Dedifferentiated amniotic fluid mesenchymal stem cell (primary cell): ENCODE results near the gene CIB2.

Experiments used
- DNase-seq: peaks from one replicate; pipeline ENCODE4 v3.0.0-alpha.2; 2016; ENCODE audit errors: extremely low spot score

Gene CIB2

GRCh38 chr15:78107471-78107870 is 23.8 kb downstream of the CIB2 start:
- DNase-seq: no peak

GRCh38 chr15:78105476-78106241 is 25.6 kb downstream of the CIB2 start:
- no peak for DNase-seq

DNA sequence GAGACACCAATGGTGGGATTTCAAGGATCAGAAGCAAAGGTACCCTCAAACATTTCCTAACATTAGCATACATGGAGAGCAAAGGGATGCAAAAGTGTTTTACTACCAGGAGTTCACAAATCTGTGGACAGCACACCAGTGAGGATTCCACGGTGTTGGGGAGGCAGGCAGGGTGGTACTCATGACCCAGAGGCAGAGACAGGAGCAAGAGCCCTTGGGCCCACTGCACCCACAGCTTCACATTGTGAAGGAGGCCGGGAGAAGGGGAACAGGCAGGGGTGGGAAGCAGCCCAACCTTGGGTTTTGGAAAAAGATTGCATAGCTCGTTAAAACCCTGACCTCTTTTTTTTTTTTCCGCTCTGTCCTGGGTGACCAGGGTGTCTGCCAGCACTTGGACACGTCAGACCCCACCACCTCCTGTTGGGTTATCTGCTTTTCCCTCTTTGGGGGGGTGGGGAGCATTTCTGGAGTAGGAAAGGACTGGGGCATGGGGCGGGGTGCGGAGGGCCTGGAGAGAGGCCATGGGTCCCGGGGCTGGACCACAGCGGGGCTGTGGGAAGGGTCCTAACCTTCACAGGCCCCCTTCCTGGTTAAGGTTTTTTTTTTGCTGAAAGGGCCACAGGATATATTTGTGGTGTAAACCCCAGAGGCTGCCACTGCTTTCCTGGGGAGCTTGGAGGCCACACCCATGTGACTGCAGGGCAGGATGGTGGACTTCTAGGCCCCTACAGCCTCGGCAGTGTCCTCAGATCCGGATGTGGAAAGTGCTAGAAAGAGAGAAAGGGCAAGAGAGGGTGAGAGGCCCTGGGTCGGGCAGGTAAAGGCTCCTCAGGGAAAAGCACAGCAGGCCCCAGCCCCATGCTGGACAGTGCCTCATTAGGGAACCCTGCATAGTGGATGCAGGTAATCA is 26.4 kb downstream of the CIB2 start:
- no peak for DNase-seq

GRCh38 chr15:78104119-78104479 is 27.1 kb downstream of the CIB2 start:
- DNase-seq: no peak

DNA sequence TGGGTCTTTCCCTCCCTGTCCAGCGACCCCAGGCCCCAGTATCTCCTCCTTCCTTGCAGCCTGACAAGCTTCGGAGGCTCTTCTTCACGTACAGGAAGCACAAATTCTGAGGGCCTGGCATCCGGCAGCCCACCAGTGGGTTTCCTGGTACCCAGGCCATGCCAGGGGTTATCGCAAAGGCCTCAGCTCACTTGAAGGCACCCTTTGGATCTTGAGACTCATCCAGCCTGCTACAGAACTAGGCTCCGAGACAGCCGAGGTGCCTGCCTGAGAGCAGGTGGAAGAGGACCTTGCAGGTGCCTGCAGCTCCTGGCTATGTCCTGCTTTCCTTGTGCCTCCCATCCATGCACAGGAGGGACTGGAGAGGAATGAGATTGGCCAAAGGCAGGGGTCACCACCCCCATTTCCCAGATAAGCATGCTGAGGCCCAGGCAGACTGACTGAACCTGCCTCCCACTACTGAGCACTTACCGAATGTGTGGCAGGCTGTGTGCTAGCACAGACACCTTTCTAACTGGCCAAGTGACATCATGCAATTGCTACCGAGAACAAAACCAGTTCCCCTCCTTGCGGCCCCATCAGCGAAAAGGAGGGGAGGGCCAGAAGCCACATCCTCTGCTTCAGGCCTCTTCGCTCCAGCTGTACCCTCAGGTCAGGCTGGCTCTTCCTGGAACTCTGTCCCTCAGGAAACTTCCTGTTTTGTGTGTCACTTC is 27.7 kb downstream of the CIB2 start:
- no peak for DNase-seq

DNA sequence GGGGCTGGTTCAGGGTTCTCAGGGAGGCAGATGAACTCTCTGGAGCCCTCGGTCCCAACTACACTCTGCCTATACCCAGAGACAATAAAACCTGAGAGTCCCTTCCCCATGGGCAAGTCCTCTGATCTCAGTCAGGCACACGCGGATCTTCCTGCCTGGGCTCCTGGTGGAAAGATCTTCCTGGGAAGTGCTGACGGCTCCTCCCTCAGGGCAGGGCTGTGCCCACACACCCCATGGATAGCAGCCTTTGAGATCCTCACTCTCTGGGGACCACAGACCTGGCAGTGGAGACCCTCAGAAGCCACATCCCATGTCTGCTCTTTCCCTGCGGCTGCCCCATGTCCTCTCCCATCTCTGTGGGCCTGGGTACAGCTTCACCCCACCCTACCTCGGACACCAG is 28.5 kb downstream of the CIB2 start:
- no peak for DNase-seq

DNA sequence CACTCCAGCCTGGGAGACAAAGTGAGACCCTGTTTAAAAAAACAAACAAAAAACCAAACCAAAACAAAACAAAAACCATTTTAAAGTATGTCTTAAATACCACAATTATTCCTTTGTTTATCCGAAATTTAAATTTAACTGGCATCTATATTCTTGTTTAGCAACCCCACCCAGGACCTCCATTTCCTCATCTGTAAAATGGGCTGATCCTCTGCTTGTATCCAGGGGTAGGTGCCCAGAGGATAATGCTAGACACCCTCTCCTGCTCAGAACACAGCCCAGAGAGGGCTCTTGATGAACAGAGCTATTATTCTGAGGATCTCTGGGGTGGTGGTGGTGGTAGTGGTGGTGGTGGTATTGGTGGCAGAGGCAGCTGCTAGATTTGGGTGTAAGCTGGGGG is 29.0 kb downstream of the CIB2 start:
- no peak for DNase-seq

DNA sequence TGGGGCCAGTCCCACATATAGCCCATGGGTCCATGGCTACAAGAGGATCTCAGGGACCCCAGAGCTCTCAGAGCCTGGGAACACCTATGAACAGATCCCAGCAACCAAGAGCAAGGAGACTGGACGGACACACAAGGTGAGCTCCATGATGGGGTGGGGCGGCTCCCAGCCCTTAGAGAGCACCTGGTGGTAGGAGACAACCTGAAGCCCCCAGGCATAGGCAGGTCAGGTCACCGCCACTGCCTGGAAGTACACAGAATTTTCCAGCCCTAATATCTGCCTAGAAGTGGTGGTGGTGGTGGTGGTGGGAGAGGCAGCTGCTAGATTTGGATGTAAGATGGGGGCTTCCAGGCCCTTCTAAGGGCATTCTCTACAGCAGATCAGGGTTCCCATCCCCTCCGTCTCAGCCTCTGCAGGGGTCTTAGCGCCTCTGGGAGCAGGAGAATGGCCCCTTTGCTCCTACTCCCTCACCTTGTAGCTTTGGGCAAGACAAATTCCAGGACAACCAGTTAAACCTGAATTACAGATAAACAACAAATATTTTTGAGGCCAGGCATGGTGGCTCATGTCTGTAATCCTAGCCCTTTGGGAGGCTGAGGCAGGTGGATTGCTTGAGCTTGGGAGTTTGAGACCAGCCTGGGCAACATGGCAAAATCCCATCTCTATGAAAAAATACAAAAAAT is 29.7 kb downstream of the CIB2 start:
- no peak for DNase-seq

GRCh38 chr15:78100886-78101285 is 30.4 kb downstream of the CIB2 start:
- no peak for DNase-seq

DNA sequence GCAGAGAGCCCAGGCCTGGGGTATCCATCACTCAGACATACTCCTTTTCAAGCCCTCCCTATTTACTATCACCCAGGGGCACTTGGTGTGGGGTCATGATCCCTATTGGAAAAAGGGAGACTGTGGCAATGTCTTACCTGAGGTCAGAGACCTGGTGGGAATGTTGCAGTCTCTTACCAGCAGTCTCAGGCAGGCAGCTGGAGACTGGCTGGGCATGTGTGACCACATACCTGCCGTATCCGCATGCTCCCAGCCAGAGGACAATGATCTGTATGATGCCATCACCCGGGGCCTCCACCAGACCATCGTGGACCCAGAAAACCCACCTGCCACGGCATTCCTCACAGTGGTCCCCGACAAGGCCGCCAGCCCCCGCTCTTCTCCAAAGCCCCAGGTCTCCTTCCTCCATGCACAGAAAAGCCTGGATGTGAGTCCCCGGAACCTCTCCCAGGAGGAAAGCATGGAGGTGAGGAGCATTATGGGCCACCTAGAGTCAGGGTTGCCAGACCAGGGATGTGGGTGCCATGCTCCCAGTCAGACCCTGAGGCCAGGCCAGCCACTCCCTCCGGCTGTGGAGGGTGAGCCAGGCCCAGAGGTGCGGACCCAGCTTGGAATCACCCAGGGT is 33.0 kb downstream of the CIB2 start:
- DNase-seq: no peak

GRCh38 chr15:78097667-78098066 is 33.6 kb downstream of the CIB2 start:
- no peak for DNase-seq

- peak; percentile 90 for DNase-seq
Observed at GRCh38 chr15:78093242-78094020, 37.8 kb downstream of the CIB2 start.

- no peak for DNase-seq
Observed at GRCh38 chr15:78092261-78093041, 38.8 kb downstream of the CIB2 start, which contains the start of gene SH2D7. SH2D7 (plus strand) TSS chr15:78092561; CDS start chr15:78092585, 24 bp downstream.

DNA sequence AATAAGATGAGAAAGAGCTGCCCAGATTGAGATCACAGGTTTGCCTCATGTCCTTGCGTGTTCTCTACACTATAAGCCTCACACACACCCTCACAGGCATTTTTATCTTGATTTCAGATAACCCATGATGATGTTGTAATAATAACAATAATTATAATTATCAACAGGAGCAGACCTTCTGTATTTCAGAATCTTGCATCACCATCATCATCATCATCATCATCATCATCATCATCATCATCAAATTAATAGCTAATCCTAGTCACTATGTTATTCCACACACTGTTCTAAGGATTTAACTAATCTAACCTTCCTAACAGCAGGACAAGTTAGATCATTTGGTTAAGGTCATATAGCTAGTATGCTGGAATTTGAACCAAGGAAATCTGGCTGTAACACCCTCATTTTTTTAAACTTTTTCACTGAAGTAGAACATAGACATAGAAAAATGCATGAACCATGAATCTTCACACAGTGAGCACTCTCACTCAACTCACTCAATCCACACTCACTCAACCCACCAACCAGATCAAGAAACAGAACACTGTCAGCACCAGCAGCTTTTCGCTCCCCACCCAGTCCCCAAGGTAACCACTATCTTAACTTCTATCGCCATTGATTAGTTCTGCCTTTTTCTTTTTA is 40.7 kb downstream of the CIB2 start:
- DNase-seq: no peak

GRCh38 chr15:78088773-78089080 is 42.5 kb downstream of the CIB2 start:
- DNase-seq: no peak

GRCh38 chr15:78087951-78088772 is 43.1 kb downstream of the CIB2 start:
- DNase-seq: no peak

- peak; percentile 95 for DNase-seq
Observed at GRCh38 chr15:78085928-78086327, 45.3 kb downstream of the CIB2 start.

DNA sequence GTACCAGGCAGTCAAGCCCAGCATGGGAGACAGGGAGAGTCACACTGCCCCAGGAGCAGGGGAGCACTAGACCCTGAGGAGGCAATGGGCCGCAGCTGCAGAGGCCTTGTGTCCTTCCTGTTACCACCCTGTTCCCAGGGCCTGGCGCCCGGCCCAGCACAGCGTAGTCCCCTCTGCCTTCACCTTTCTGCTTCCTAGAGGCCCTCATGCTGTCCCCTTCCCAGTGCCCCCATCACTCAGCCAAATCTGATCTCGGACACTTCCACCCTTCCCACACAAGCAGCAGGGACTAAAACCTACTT is 46.8 kb downstream of the CIB2 start:
- no peak for DNase-seq
